Osteoblast (primary cell): Measurements from ENCODE around the gene SBNO2. TPM values are rescaled to one million over a fixed set of nuclear protein-coding genes. Genes with fewer than 3 reads are reported as not detected.

Source experiments
- DNase-seq: peaks from one replicate; pipeline ENCODE4 v3.0.0; 2011; ENCODE audit warnings: low spot score, mixed read lengths; ENCODE audit not compliant: insufficient read length; ENCODE audit errors: missing footprints
- H2AFZ ChIP-seq: 2 replicates; pipeline ENCODE4 v1.6.0; 2011; ENCODE audit warnings: mild to moderate bottlenecking, low read length
- H3K27ac ChIP-seq: 2 replicates; pipeline ENCODE4 v1.5.1; 2011; ENCODE audit warnings: mild to moderate bottlenecking, low read depth, low read length, moderate library complexity
- H3K27me3 ChIP-seq: 2 replicates; pipeline ENCODE4 v1.6.0; 2012; ENCODE audit warnings: mild to moderate bottlenecking, control low read depth, inconsistent platforms, low read length, moderate library complexity; ENCODE audit not compliant: insufficient read depth
- H3K36me3 ChIP-seq: 2 replicates; pipeline ENCODE4 v1.5.1; 2011; ENCODE audit warnings: mild to moderate bottlenecking, low read length, control low read depth, moderate library complexity; ENCODE audit not compliant: insufficient read depth
- H3K4me1 ChIP-seq: 2 replicates; pipeline ENCODE4 v1.5.1; 2011; ENCODE audit warnings: mild to moderate bottlenecking, low read length, control low read depth, moderate library complexity; ENCODE audit not compliant: insufficient read depth
- H3K4me2 ChIP-seq: 2 replicates; pipeline ENCODE4 v1.6.0; 2011; ENCODE audit warnings: mild to moderate bottlenecking, low read length; ENCODE audit not compliant: insufficient read depth
- H3K4me3 ChIP-seq: fragments of 200-600 bp; sonication (generic); 3 replicates; pipeline ENCODE4 v1.5.1; 2012; ENCODE audit warnings: mild to moderate bottlenecking, low read length, inconsistent platforms; ENCODE audit not compliant: insufficient read depth
- H3K79me2 ChIP-seq: 2 replicates; pipeline ENCODE4 v1.6.0; 2012; ENCODE audit warnings: mild to moderate bottlenecking, low read length, control low read depth, inconsistent platforms; ENCODE audit not compliant: insufficient read depth
- H3K9me3 ChIP-seq: 2 replicates; pipeline ENCODE4 v1.5.1; 2011; ENCODE audit warnings: low read depth, low read length, control low read depth
- H4K20me1 ChIP-seq: 2 replicates; pipeline ENCODE4 v1.6.0; 2012; ENCODE audit warnings: mild to moderate bottlenecking, low read length, control low read depth; ENCODE audit not compliant: insufficient read depth
- total RNA-seq: library from RNA; depleted of rRNA; stranded (reverse); fragments of >200 nt; gene quantifications from 2 replicates; pipeline ENCODE4 v1.2.3, GENCODE V29; 2012
- TF ChIP-seq, protein P1 (sequence below): IDR thresholded peaks from 2 replicates; pipeline ENCODE4 v1.5.1; 2011; ENCODE audit warnings: mild to moderate bottlenecking, low read depth, low read length, moderate library complexity; ENCODE audit errors: extremely low read depth

SBNO2 gene
- total RNA-seq, 1 donor = 69.1 TPM

DNA sequence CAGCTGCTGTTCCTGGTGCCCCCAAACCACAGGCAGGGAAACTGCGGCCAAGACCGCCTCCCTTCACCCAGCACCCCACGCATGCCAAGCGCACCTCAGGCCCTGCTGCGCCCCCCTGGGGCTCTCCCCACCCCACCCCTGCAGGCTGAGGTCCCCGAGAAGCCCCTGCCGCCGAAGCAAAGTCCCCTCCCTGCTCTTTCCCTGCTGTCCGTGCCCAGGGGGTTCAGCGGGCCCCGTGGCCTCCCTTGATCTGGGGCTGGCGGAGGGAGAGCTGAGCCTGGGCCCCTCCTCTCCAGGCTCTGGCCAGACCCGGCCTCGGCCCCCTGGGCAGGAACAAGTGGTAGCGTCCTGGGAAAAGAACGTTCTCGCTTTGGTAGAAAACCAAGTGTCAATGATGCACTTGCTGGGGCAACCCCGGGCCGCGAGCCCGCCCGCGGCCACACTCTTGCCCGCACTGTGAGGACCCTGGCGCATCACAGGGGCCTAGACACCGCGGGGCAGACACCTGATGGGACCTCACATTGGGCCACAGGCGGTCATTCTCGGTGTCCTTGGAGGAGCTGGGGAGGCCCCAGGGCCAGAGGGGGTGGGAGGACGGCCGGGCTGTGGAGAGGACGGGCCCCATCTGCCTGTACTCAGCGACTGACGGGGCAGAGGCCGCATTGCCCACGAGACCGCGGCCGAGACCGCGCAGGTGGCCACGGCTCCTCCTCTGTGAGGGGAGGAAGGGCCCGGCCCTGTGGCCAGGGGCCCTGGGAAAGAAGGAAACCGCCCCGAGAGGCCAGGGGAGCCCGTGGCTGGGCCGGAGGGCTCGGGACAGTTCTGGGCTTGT, 41.3 kb downstream of the SBNO2 start:
- DNase-seq = peak; percentile 90
- peak overlapping the region; percentile 94 for H3K4me3 ChIP-seq
- peak overlapping the region; percentile 95 for H3K27ac ChIP-seq
- peaks cover 20% of the 10 kb centered on the region for H3K36me3 ChIP-seq
- TF ChIP-seq, protein P1, sequence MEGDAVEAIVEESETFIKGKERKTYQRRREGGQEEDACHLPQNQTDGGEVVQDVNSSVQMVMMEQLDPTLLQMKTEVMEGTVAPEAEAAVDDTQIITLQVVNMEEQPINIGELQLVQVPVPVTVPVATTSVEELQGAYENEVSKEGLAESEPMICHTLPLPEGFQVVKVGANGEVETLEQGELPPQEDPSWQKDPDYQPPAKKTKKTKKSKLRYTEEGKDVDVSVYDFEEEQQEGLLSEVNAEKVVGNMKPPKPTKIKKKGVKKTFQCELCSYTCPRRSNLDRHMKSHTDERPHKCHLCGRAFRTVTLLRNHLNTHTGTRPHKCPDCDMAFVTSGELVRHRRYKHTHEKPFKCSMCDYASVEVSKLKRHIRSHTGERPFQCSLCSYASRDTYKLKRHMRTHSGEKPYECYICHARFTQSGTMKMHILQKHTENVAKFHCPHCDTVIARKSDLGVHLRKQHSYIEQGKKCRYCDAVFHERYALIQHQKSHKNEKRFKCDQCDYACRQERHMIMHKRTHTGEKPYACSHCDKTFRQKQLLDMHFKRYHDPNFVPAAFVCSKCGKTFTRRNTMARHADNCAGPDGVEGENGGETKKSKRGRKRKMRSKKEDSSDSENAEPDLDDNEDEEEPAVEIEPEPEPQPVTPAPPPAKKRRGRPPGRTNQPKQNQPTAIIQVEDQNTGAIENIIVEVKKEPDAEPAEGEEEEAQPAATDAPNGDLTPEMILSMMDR = no peak
- H2AFZ ChIP-seq = no peak overlapping the region
- peaks cover 22% of the 10 kb centered on the region for H3K4me1 ChIP-seq
- H3K9me3 ChIP-seq = no peaks in the 10 kb centered on the region
- H3K4me2 ChIP-seq = peak overlapping the region; percentile 91
- H4K20me1 ChIP-seq = peaks cover 23% of the 10 kb centered on the region
- H3K79me2 ChIP-seq = peaks cover 77% of the 10 kb centered on the region
- no peaks in the 10 kb centered on the region for H3K27me3 ChIP-seq

DNA sequence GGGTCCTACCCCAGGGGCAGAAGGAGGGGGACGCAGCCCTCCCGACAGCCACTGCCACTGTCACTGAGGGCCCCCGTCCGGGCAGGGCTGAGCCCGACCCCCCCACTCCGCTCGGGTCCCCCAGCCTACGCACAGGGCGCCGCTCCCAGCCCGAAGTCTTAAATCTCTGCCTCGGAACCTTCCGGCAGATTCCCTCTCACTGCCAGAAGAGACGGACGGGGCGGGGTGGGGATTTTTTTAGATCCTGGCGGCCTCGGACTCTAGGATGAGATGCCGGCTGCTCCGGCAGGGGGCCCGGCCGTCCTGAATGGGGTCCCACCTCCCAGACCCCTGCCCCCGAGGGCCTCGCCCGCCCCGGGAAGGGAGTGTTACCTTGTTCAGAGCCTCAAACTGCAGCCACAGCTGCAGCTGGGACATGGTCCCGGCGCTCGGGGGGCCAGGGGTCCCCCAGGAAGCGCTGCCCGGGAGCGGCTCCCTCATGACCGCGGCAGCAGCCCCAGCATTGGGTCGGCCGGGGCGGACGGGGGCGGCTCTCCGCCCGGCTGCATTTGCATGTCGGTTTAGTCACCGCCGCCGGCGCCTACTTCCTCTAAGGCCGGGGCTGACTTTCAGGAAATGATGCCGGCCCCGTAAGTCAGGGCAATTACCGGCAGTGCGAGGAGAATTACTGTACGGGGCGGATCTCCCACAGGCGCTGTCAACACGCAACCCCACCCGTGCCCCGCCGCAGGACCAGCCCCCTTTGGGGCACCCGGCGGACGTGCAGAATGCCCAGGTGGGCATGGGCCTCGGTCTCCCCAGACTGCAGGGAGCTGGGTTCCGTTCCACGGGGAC, 42.1 kb downstream of the SBNO2 start:
- TF ChIP-seq, protein P1 = no peak
- peak overlapping the region; percentile 91 for H3K4me2 ChIP-seq
- peaks cover 27% of the 10 kb centered on the region for H3K4me1 ChIP-seq
- H3K36me3 ChIP-seq = peaks cover 28% of the 10 kb centered on the region
- peak overlapping the region; percentile 95 for H3K27ac ChIP-seq
- peaks cover 85% of the 10 kb centered on the region for H3K79me2 ChIP-seq
- no peak overlapping the region for H2AFZ ChIP-seq
- no peaks in the 10 kb centered on the region for H3K27me3 ChIP-seq
- peak; percentile 100 for DNase-seq
- peaks cover 28% of the 10 kb centered on the region for H4K20me1 ChIP-seq
- H3K9me3 ChIP-seq = no peaks in the 10 kb centered on the region
- H3K4me3 ChIP-seq = peak overlapping the region; percentile 94

DNA sequence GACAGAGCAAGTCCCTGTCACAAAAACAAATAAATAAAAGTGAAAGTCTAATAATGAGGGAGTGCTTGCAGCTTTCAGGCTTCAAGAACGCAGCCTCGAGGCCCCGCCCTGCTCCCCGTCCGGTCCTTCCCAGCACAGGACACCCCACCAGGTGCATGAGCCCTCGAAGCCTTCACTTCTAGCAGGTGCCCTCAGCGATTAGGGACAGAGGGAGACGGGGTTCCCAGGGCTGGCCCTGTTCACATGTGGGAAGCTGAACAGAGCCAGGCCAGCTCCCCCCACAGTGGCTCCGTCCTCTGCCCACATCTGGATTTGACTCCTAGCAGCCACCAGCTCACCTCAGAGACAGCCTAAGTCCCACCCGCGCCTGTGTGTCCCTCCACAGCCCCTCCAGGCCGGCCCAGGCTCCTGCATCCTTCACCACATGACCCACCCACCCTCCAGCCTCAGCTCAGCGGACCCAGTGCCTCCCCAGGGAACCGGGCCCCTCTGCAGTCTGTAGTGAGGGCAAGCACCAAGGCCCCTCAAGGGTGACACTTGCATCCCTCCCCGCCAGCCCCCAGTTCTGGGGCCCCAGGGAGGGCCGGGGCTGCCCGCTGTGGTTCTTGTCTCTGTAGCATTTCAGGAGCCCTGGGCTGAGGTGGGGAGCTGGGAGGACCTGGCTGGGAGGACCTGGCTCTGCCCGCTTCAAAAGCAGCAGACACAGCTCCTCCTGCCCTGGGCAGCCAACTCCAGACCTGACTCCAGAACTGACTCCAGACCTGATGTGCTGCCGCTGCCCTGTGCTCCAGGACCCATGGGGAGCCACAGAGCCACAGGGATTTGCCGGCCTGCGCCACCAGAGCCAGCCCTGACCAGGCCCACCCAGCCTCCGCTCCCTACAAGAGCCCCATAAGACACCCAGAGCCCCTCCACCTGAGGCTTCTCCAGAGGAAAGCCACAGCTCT, 43.0 kb downstream of the SBNO2 start:
- Histone ChIP-seq H3K27me3 (no peaks in the 10 kb centered on the region), H3K9me3 (no peaks in the 10 kb centered on the region), H3K4me1 (peaks cover 36% of the 10 kb centered on the region), H3K27ac (peak overlapping the region; percentile 95), H4K20me1 (peaks cover 28% of the 10 kb centered on the region), H2AFZ (no peak overlapping the region), H3K4me3 (peak overlapping the region; percentile 94), H3K4me2 (peak overlapping the region; percentile 91), H3K36me3 (peaks cover 36% of the 10 kb centered on the region), H3K79me2 (peaks cover 89% of the 10 kb centered on the region)
- DNase-seq = no peak
- TF ChIP-seq, protein P1 = no peak
